Central memory CD4-positive, alpha-beta T cell (primary cell): ENCODE measurements around the gene GPC6.

Experiments
- DNase-seq: peaks from one replicate; pipeline ENCODE4 v3.0.0; 2022

GPC6 gene

GRCh38 chr13:93517658-93518057 lies 291.1 kb downstream of the GPC6 start:
- no peak for DNase-seq

- no peak for DNase-seq
Observed at GRCh38 chr13:93521307-93521706, 294.7 kb downstream of the GPC6 start.

- DNase-seq: no peak
Observed at GRCh38 chr13:93522501-93522900, 295.9 kb downstream of the GPC6 start.

- DNase-seq: no peak
Observed at GRCh38 chr13:93525087-93525486, 298.5 kb downstream of the GPC6 start.

- DNase-seq: no peak
Observed at GRCh38 chr13:93527748-93528297, 301.2 kb downstream of the GPC6 start.

- DNase-seq: no peak
Observed at GRCh38 chr13:93529961-93530360, 303.4 kb downstream of the GPC6 start.

GRCh38 chr13:93534181-93534700 lies 307.6 kb downstream of the GPC6 start:
- DNase-seq: no peak

- DNase-seq: no peak
Observed at GRCh38 chr13:93535251-93535650, 308.6 kb downstream of the GPC6 start.

GRCh38 chr13:93539914-93540313 lies 313.3 kb downstream of the GPC6 start:
- DNase-seq: no peak

- no peak for DNase-seq
Observed at GRCh38 chr13:93547886-93548285, 321.3 kb downstream of the GPC6 start.

- DNase-seq: no peak
Observed at GRCh38 chr13:93549326-93550005, 322.9 kb downstream of the GPC6 start.

GRCh38 chr13:93550236-93550635 lies 323.6 kb downstream of the GPC6 start:
- no peak for DNase-seq

- no peak for DNase-seq
Observed at GRCh38 chr13:93552596-93552995, 326.0 kb downstream of the GPC6 start.

GRCh38 chr13:93554514-93554913 lies 327.9 kb downstream of the GPC6 start:
- DNase-seq: no peak

GRCh38 chr13:93558637-93559036 lies 332.0 kb downstream of the GPC6 start:
- no peak for DNase-seq

- no peak for DNase-seq
Observed at GRCh38 chr13:93559718-93560117, 333.1 kb downstream of the GPC6 start.

GRCh38 chr13:93561576-93562225 lies 335.1 kb downstream of the GPC6 start:
- no peak for DNase-seq

GRCh38 chr13:93562676-93563075 lies 336.1 kb downstream of the GPC6 start:
- DNase-seq: no peak

- DNase-seq: no peak
Observed at GRCh38 chr13:93577105-93577504, 350.5 kb downstream of the GPC6 start.

GRCh38 chr13:93589788-93590187 lies 363.2 kb downstream of the GPC6 start:
- DNase-seq: no peak

GRCh38 chr13:93603043-93603442 lies 376.4 kb downstream of the GPC6 start:
- DNase-seq: no peak

GRCh38 chr13:93614776-93615175 lies 388.2 kb downstream of the GPC6 start:
- DNase-seq: no peak

GRCh38 chr13:93620181-93620765 lies 393.7 kb downstream of the GPC6 start:
- no peak for DNase-seq

GRCh38 chr13:93621051-93621450 lies 394.4 kb downstream of the GPC6 start:
- no peak for DNase-seq
